PFSK-1 (cell line): ENCODE measurements around the gene OR10H3.

Experiments
- FOXP2 ChIP-seq: optimal IDR thresholded peaks from 2 replicates; pipeline ENCODE3; 2011; ENCODE audit warnings: borderline replicate concordance, control low read depth, inconsistent platforms; ENCODE audit not compliant: insufficient read depth; ENCODE audit errors: extremely low read length, extremely low read depth
- POLR2AphosphoS5 ChIP-seq: IDR thresholded peaks from 2 replicates; pipeline ENCODE4 v1.6.1; 2012; ENCODE audit warnings: low read depth, mild to moderate bottlenecking, control low read depth, low read length, moderate library complexity
- REST ChIP-seq, 2 experiments: IDR thresholded peaks; 2 replicates each; pipeline versions ENCODE4 v1.6.1 to v1.8.0; 2011 to 2012; ENCODE audit warnings: low read depth in 2 of 2, low read length in 2 of 2, control low read depth in 1 of 2, inconsistent platforms in 1 of 2, mild to moderate bottlenecking in 1 of 2, moderate library complexity in 1 of 2; ENCODE audit not compliant: insufficient read depth in 1 of 2
- SIN3A ChIP-seq: IDR thresholded peaks from 2 replicates; pipeline ENCODE4 v1.6.1; 2012; ENCODE audit warnings: mild to moderate bottlenecking, low read length, moderate library complexity, borderline replicate concordance; ENCODE audit not compliant: insufficient read depth
- TAF1 ChIP-seq: IDR thresholded peaks from 2 replicates; pipeline ENCODE4 v1.6.1; 2012; ENCODE audit warnings: low read length, control low read depth, borderline replicate concordance; ENCODE audit not compliant: insufficient read depth

OR10H3 gene

GRCh38 chr19:15727724-15728123, 10.1 kb upstream of the OR10H3 start, which contains the start of gene OR10H2:
Gene OR10H2 (plus strand): TSS chr19:15728024. CDS start chr19:15728044, 20 bp downstream.
- no peak for TF ChIP-seq FOXP2
- TF ChIP-seq TAF1 = no peak

DNA sequence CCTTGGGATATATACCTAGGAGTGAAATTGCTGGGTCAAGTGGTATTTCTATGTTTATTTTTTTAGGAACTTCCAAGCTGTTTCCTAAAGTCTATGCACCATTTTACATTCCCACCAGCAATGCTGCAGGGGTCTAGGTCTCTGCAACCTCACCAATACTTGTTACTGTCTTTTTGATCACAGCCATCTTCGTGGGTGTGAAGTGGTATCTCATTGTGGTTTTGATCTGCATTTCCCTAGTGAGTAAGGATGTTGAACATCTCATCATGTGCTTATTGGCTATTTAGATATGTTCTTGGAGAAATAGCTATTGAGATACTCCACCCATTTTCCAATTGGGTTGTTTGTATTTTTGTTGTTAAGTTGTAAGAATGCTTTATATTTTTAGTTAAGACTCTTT, 7.2 kb upstream of the OR10H3 start:
- TF ChIP-seq FOXP2 (no peak), TAF1 (no peak), REST (IDR thresholded peaks at IDR 0.05; ENCODE audit: insufficient read depth in 1 of 2, low read depth in 2 of 2, low read length in 2 of 2) (no peak), SIN3A (no peak), POLR2AphosphoS5 (no peak)

GRCh38 chr19:15732388-15732787, 5.4 kb upstream of the OR10H3 start:
- TF ChIP-seq REST (IDR thresholded peaks at IDR 0.05; ENCODE audit: insufficient read depth in 1 of 2, low read depth in 2 of 2, low read length in 2 of 2) (no peak), SIN3A (no peak), FOXP2 (no peak), TAF1 (no peak), POLR2AphosphoS5 (no peak)

DNA sequence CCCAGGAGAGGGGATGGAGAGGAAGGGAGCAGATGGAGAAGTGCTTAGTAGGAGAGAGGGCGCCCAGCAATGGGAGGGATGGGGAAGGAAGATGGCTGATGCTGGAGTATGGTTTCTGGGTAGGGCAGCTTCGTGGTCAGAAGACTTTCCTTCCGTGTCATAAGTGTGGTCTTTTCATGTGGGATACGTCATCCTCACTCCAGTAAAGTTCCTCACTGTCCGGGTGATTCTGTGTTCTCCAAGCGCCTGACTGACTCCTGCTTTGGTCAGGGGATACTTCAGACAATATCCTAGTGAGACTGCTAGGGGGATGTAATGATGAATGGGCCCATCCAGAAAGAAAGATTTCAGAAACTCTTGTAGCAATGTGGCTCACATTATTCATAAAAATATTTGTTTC, 3.9 kb upstream of the OR10H3 start:
- TF ChIP-seq TAF1 (no peak), SIN3A (no peak), FOXP2 (no peak), POLR2AphosphoS5 (no peak), REST (IDR thresholded peaks at IDR 0.05; ENCODE audit: insufficient read depth in 1 of 2, low read depth in 2 of 2, low read length in 2 of 2) (no peak)

DNA sequence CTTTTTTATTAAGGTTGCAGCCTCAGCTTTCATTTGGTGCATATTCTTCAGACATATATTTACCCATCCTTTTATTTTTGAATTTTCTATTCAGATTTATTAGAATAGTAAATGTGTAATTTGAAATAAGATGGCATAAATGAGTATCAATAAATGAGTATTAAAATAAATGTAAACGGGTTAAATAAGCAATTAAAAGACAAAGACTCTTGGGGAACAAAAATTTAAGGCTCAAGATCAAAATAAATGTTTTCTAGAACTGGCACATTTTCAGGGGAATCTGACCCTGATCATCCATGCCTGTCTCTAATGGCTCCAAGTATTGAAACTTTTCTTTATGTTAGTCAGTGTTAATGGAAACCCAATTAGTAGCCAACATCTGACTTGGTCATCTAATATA, 3.0 kb downstream of the OR10H3 start:
- TF ChIP-seq FOXP2 (no peak), REST (IDR thresholded peaks at IDR 0.05; ENCODE audit: insufficient read depth in 1 of 2, low read depth in 2 of 2, low read length in 2 of 2) (no peak), POLR2AphosphoS5 (no peak), SIN3A (no peak), TAF1 (no peak)
